ENCODE measurements around the gene PEX1. TPM values are rescaled to one million over a fixed set of nuclear protein-coding genes. Genes with fewer than 3 reads are reported as not detected.

Gene PEX1
- total and polyA plus RNA-seq, 2 of the 13 experiments (the other 11 are each of a cell fraction or from before 2014, with no cell fraction given): 16.6 to 22.4 TPM

GRCh38 chr7:92528188-92528957, at the start of gene PEX1, which contains the start of gene RBM48 (continued):
- TF ChIP-seq ZNF350 (CRISPR knock-in tag; IDR thresholded peaks at IDR 0.05; ENCODE audit: borderline replicate concordance, low read depth) (peak; percentile 96), BRCA1 (CRISPR knock-in tag; IDR thresholded peaks at IDR 0.05) (0 out of 2 replicates have a peak, but pooled peaks have one; percentile 32), SATB2 (CRISPR knock-in tag; IDR thresholded peaks at IDR 0.05) (0 out of 2 replicates have a peak, but pooled peaks have one; percentile 20), MTF2 (CRISPR knock-in tag; IDR thresholded peaks at IDR 0.05; ENCODE audit: borderline replicate concordance) (no peak; the same call in 1 of the 2 replicates), TBX3 (IDR thresholded peaks at IDR 0.05; ENCODE audit: borderline replicate concordance) (peak; percentile 27; the same call in 1 of the 2 replicates), ZNF264 (CRISPR knock-in tag; IDR thresholded peaks at IDR 0.05) (0 out of 2 replicates have a peak, but pooled peaks have one; percentile 66), MAFF (IDR thresholded peaks at IDR 0.05; ENCODE audit: low read depth, low read length) (0 out of 2 replicates have a peak, but pooled peaks have one; percentile 5), ARNTL (CRISPR knock-in tag; IDR thresholded peaks at IDR 0.05) (0 out of 2 replicates have a peak, but pooled peaks have one; percentile 60), TCF7 (IDR thresholded peaks at IDR 0.05; ENCODE audit: low read depth) (peak; percentile 57), THAP9 (CRISPR knock-in tag; IDR thresholded peaks at IDR 0.05; ENCODE audit: borderline replicate concordance) (peak; percentile 93), BCL6 (CRISPR knock-in tag; IDR thresholded peaks at IDR 0.05) (peak; percentile 36; the same call in 1 of the 2 replicates), KDM6A (CRISPR knock-in tag; IDR thresholded peaks at IDR 0.05; ENCODE audit: low read depth) (no peak), ZNF34 (CRISPR knock-in tag; IDR thresholded peaks at IDR 0.05; ENCODE audit: borderline replicate concordance) (no peak), HIVEP1 (CRISPR knock-in tag; IDR thresholded peaks at IDR 0.05) (no peak), ZNF503 (CRISPR knock-in tag; IDR thresholded peaks at IDR 0.05) (no peak), ZBTB7A (CRISPR knock-in tag; IDR thresholded peaks at IDR 0.05) (peak; percentile 48), CHCHD3 (CRISPR knock-in tag; IDR thresholded peaks at IDR 0.05) (no peak), ZNF276 (CRISPR knock-in tag; IDR thresholded peaks at IDR 0.05; ENCODE audit: low read depth) (0 out of 2 replicates have a peak, but pooled peaks have one; percentile 18), ZFP36L1 (CRISPR knock-in tag; IDR thresholded peaks at IDR 0.05) (peak; percentile 74; the same call in 1 of the 2 replicates), HNF4G (IDR thresholded peaks at IDR 0.05; ENCODE audit: borderline replicate concordance, low read depth, low read length) (no peak), HNF4G (CRISPR knock-in tag; IDR thresholded peaks at IDR 0.05; ENCODE audit: borderline replicate concordance, low read depth) (no peak)
